ENCODE measurements around the gene TARBP1. TPM values are rescaled to one million over a fixed set of nuclear protein-coding genes. Genes with fewer than 3 reads are reported as not detected.

Gene TARBP1
- total RNA-seq, 1 experiment from 2014 or later, result 38.1 TPM

DNA sequence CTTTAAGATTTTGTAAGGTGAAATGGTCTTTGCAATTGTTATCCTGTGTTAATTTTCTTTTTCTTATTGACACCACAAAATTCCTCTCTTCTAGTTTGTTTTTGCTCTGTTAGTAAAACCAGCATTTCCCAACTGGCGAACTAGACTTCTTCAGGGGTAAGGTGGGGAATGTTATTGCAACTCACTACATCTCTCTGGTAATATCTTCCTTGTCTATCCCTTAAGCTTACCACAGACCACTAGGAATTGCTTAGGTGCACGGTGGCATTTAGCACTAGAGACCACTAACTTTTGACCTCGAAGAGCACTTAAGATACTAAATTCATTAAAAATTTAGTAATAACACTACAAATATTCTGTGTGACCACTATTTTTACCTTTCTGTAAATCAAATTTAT is 109.9 kb downstream of the TARBP1 start:
- no peaks in the 10 kb centered on the region for H3K9me3 Mint-ChIP-seq (ENCODE audit: low read depth, unreplicated experiment)
- intact Hi-C loops (cut with micrococcal nuclease; ENCODE audit: unreplicated experiment), result no loop called here
- DNase-seq, result no peak
- no peak overlapping the region for H3K27ac Mint-ChIP-seq (ENCODE audit: unreplicated experiment)
- no peak overlapping the region for H3K4me3 Mint-ChIP-seq (ENCODE audit: low read depth, unreplicated experiment)
- TF ChIP-seq, protein P1, sequence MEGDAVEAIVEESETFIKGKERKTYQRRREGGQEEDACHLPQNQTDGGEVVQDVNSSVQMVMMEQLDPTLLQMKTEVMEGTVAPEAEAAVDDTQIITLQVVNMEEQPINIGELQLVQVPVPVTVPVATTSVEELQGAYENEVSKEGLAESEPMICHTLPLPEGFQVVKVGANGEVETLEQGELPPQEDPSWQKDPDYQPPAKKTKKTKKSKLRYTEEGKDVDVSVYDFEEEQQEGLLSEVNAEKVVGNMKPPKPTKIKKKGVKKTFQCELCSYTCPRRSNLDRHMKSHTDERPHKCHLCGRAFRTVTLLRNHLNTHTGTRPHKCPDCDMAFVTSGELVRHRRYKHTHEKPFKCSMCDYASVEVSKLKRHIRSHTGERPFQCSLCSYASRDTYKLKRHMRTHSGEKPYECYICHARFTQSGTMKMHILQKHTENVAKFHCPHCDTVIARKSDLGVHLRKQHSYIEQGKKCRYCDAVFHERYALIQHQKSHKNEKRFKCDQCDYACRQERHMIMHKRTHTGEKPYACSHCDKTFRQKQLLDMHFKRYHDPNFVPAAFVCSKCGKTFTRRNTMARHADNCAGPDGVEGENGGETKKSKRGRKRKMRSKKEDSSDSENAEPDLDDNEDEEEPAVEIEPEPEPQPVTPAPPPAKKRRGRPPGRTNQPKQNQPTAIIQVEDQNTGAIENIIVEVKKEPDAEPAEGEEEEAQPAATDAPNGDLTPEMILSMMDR (IDR thresholded peaks at IDR 0.05; ENCODE audit: unreplicated experiment), result no peak
- no TSS peak for BruUV-seq (replicated peaks)
- no peaks in the 10 kb centered on the region for H3K27me3 Mint-ChIP-seq (ENCODE audit: unreplicated experiment)
- CTCF ChIA-PET, result no interaction called here
- H3K36me3 Mint-ChIP-seq (ENCODE audit: insufficient read depth, unreplicated experiment), result peaks cover 20% of the 10 kb centered on the region
- peaks cover under 1% of the 10 kb centered on the region for H3K4me1 Mint-ChIP-seq (ENCODE audit: low read depth, unreplicated experiment)

DNA sequence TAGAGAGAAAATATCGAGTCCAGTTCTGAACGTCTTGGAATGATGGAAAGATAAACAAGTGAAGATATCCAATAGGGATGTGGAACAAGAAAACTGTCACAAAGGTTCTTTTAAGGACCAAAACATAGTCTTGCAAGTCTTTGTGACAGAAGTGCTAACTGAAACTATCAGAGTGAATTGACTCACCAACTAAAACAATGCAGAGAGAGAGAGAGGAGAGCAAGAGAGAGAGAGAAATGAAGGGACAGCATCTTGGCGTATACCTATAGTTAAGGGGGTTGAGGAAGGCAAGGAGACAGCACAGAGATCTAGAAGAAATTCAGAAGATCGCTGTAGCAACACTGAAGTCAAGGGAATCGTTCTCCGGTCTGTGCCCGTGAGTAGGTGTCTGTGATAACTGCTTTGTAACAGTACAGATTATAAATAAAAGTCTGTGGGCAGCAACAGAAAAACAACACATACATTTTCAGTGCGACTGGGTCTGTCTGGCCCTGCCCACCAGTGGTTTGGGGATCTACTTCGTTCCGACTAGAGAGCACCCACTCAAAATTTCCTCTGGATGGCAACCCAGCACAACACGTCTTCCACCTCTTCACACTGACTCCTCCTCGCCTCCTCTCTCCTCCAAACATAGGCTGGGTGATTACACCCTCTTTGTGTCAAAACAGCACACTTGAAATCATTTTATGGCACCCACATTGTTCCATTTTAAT is 110.5 kb downstream of the TARBP1 start:
- Mint-ChIP-seq H3K27ac (ENCODE audit: unreplicated experiment) (no peak overlapping the region), H3K36me3 (ENCODE audit: insufficient read depth, unreplicated experiment) (peaks cover 14% of the 10 kb centered on the region), H3K27me3 (ENCODE audit: unreplicated experiment) (no peaks in the 10 kb centered on the region), H3K9me3 (ENCODE audit: low read depth, unreplicated experiment) (no peaks in the 10 kb centered on the region), H3K4me1 (ENCODE audit: low read depth, unreplicated experiment) (no peaks in the 10 kb centered on the region), H3K4me3 (ENCODE audit: low read depth, unreplicated experiment) (no peak overlapping the region)
- no peak for DNase-seq
- CTCF ChIA-PET, result no interaction called here
- intact Hi-C loops (cut with micrococcal nuclease; ENCODE audit: unreplicated experiment), result no loop called here
- BruUV-seq (replicated peaks), result no TSS peak
- TF ChIP-seq, protein P1 (IDR thresholded peaks at IDR 0.05; ENCODE audit: unreplicated experiment), result no peak

DNA sequence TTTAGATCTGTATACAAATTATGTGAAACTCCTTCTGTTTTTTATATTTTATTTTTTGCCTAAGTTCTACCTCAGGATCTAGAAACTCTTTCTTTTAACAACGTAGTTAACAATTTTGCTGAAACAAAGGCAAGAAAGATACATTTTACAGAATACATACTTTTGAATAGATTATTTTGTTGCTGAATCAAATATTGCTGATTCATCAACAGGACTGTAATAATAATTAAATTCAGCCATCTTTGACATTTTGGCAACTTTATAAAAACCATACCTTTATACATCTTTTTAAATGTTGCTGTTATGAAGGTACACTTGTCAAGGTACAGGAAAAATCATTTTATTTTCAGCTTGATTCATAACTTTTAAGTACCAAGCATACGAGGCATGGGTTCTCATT is 116.4 kb downstream of the TARBP1 start:
- H3K4me3 Mint-ChIP-seq (ENCODE audit: low read depth, unreplicated experiment), result no peak overlapping the region
- H3K27me3 Mint-ChIP-seq (ENCODE audit: unreplicated experiment), result no peaks in the 10 kb centered on the region
- CTCF ChIA-PET, result no interaction called here
- DNase-seq, result no peak
- intact Hi-C loops (cut with micrococcal nuclease; ENCODE audit: unreplicated experiment), result no loop called here
- no peak overlapping the region for H3K27ac Mint-ChIP-seq (ENCODE audit: unreplicated experiment)
- no peaks in the 10 kb centered on the region for H3K9me3 Mint-ChIP-seq (ENCODE audit: low read depth, unreplicated experiment)
- no TSS peak for BruUV-seq (replicated peaks)
- TF ChIP-seq, protein P1 (IDR thresholded peaks at IDR 0.05; ENCODE audit: unreplicated experiment), result no peak
- H3K36me3 Mint-ChIP-seq (ENCODE audit: insufficient read depth, unreplicated experiment), result no peaks in the 10 kb centered on the region
- peaks cover 11% of the 10 kb centered on the region for H3K4me1 Mint-ChIP-seq (ENCODE audit: low read depth, unreplicated experiment)

DNA sequence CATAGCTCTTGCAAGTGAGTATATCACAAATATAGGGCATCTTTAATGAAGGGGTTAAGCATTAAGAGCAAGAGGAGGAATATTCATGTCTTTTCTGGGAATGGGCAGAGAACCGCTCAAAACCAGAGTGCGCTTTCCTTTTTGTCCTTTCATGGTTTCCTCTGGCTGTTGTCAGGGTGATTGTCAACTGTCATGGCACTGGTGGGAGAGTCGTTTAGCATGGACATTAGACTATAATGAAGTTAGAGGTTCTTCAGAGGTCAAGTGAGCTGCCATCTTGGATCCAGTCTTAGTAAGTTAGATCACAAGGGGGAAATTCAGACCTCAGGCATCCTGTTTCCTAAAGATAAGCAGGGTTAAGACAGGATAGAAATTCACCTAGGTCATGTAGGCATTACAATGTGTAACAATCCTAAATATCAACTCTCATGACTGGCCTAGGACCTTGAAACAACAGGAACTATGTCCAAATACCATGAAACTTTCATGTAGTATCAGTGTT is 117.8 kb downstream of the TARBP1 start:
- intact Hi-C loops (cut with micrococcal nuclease; ENCODE audit: unreplicated experiment), result no loop called here
- Mint-ChIP-seq H3K4me3 (ENCODE audit: low read depth, unreplicated experiment) (no peak overlapping the region), H3K27me3 (ENCODE audit: unreplicated experiment) (no peaks in the 10 kb centered on the region), H3K27ac (ENCODE audit: unreplicated experiment) (no peak overlapping the region), H3K4me1 (ENCODE audit: low read depth, unreplicated experiment) (peaks cover 13% of the 10 kb centered on the region), H3K36me3 (ENCODE audit: insufficient read depth, unreplicated experiment) (peaks cover 7% of the 10 kb centered on the region), H3K9me3 (ENCODE audit: low read depth, unreplicated experiment) (no peaks in the 10 kb centered on the region)
- CTCF ChIA-PET, result interaction anchor here (0.7 kb wide), 1 partner anchor 631 kb away, joined by 4 read pairs; no protein-coding TSS in a partner anchor
- TF ChIP-seq, protein P1 (IDR thresholded peaks at IDR 0.05; ENCODE audit: unreplicated experiment), result no peak
- no peak for DNase-seq
- no TSS peak for BruUV-seq (replicated peaks)
